T-helper 9 cell (primary cell): Measurements from ENCODE around the gene SLC25A27.

Source experiments
- DNase-seq: peaks from one replicate; pipeline ENCODE4 v3.0.0-alpha.2; 2020

Gene SLC25A27

DNA sequence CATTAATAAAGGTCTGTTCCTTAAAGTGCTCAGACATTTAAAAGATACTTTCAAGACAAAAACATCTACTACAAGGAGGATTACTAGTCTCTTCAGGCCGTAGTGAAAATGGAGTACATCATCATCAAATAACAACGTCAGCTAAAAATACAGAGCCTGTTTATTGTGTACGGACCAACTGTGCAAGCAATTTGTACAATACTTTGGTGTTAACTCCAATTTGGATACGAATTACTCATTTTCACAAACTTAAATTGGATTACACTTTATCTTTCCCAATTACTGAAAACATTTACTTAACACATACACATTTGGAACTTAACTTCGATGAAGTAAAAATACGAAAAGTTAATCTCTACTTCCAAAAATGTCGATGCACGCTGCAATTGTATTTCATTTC, 959 bp upstream of the SLC25A27 start:
- DNase-seq, result no peak

GRCh38 chr6:46652232-46652602, 558 bp upstream of the SLC25A27 start:
- DNase-seq, result no peak

- DNase-seq, result no peak
Observed at GRCh38 chr6:46653439-46654195, 842 bp downstream of the SLC25A27 start.

- DNase-seq, result no peak
Observed at GRCh38 chr6:46655803-46656202, 3.0 kb downstream of the SLC25A27 start.

DNA sequence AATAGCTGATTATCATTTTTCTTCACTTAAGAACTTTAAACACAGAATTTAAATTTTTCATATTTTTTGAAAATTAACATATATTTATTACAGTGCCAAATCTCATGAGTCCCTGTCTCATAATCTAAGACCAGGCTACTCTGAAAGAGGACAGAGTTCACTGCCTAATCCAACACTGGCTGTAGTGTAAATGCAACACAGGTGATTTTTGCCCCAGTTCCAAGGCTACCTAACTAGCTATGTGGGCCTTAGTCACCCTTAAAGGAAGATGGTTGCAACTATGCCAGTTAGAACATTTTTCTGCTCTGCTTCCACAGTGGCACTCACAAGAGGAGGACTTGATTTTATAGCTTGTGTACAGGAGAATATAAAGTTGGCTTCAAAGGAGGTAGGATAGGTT, 4.9 kb downstream of the SLC25A27 start:
- DNase-seq, result no peak

DNA sequence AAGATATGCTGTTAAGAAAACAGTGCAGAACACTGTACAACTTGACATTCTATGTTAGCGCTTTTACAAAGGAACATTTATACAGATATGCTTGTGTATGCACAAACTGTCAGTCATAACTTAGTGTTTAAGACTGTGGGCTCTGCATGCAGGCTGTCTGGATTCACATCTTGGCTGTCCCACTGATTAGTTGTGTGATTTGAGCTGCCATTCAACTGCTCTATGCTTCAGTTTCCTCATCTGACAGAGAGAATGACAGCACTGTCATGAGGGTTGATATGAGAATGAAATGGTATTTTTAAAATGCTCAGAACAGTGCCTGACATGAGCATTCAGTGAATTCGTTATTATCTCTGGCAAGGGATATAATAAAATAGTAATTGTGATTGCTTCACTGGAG, 8.7 kb downstream of the SLC25A27 start:
- no peak for DNase-seq

- no peak for DNase-seq
Observed at GRCh38 chr6:46667377-46667776, 14.6 kb downstream of the SLC25A27 start.

- DNase-seq, result no peak
Observed at GRCh38 chr6:46674410-46674809, 21.6 kb downstream of the SLC25A27 start.

DNA sequence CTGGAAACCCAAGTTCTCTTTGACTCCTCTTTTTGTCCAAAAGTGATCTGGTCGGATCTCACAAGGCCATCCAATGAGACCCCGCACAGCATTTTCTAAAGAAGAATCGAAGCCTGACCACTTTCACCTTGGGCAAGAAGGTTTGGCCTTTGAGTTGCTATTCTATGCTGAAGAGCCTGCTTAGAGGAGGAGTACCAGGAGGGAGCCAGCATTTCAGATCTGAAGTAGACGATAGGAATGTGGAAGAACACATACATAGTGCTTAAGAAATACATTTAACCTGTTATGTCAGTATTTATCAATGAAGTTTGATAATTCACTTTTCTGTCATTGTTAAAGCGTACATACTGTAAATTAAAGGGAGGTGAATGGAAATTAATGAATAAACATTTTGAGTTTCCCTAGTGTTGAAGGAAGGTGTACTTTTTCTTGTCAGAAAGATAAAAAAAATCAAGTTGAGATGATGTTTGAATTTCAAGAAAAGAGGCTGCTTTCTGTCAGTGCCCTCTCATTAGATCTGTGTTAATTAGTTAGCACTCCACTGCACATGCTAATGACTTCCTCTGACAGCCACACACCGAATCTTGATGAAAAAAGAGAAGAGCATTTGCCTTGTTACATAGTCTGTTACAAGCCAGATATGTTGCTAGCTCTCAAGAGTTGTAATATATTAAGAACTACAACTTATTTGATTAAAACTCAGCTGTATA, 24.0 kb downstream of the SLC25A27 start:
- DNase-seq, result no peak

DNA sequence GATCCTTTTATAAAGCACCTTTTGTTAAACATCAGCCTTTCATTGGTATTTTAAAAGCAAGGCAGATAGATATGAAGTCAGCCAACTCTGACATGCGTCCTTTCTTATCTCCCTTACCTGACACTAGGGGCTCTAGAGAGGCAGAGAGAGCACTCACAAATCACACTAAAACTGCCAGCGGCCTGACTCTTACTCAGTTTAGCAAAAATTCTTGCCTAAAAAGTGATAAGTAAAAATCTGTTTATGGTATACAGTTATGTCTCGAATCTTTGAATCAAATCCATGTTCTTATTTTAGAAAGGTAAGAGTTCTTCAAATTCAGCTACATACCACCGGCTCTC, 24.5 kb downstream of the SLC25A27 start:
- no peak for DNase-seq

GRCh38 chr6:46684771-46685170, 32.0 kb downstream of the SLC25A27 start:
- DNase-seq, result no peak

GRCh38 chr6:46687619-46688097, 34.9 kb downstream of the SLC25A27 start, which contains the start of gene TDRD6:
TSS of gene TDRD6 (plus strand) at chr6:46687885. CDS start at chr6:46688129, 244 bp downstream.
- DNase-seq, result no peak

DNA sequence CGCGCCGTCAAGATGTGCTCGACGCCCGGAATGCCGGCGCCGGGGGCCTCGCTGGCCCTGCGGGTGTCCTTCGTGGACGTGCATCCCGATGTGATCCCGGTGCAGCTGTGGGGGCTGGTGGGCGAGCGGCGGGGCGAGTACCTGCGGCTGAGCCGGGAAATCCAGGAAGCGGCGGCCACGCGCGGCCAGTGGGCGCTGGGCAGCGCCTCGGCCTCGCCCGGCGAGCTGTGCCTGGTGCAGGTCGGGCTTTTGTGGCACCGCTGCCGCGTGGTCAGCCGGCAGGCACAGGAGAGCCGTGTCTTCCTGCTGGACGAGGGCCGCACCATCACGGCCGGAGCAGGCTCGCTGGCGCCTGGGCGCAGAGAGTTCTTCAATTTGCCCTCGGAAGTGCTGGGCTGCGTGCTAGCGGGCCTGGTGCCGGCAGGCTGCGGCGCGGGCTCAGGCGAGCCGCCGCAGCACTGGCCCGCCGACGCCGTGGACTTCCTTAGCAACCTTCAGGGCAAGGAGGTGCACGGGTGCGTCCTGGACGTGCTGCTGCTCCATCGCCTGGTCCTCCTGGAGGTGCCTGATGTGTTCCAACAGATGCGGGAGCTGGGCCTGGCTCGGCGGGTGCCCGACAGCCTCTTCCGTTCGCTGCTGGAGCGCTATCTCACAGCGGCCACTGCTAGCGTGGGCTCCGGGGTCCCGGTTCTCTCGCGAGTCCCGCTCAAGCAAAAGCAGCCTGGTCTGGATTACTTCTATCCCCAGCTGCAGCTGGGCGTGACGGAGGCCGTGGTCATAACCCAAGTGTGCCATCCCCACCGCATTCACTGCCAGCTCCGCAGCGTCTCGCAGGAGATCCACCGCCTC, 35.6 kb downstream of the SLC25A27 start:
- no peak for DNase-seq

GRCh38 chr6:46688966-46689335, 36.2 kb downstream of the SLC25A27 start:
- DNase-seq, result no peak

DNA sequence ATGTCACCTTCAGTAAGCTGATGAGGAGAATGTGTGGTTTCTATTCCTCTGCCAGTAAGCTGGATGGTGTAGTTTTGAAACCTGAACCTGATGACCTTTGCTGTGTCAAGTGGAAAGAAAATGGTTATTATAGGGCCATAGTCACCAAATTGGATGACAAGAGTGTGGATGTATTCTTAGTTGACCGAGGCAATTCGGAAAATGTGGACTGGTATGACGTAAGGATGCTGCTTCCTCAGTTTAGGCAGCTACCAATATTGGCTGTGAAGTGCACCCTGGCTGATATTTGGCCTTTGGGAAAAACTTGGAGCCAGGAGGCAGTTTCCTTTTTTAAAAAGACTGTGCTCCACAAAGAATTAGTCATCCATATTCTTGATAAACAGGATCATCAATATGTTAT, 36.9 kb downstream of the SLC25A27 start:
- DNase-seq, result no peak

GRCh38 chr6:46690141-46690755, 37.5 kb downstream of the SLC25A27 start:
- DNase-seq, result no peak

- no peak for DNase-seq
Observed at GRCh38 chr6:46690911-46691451, 38.2 kb downstream of the SLC25A27 start.

- DNase-seq, result no peak
Observed at GRCh38 chr6:46699970-46700369, 47.2 kb downstream of the SLC25A27 start.

DNA sequence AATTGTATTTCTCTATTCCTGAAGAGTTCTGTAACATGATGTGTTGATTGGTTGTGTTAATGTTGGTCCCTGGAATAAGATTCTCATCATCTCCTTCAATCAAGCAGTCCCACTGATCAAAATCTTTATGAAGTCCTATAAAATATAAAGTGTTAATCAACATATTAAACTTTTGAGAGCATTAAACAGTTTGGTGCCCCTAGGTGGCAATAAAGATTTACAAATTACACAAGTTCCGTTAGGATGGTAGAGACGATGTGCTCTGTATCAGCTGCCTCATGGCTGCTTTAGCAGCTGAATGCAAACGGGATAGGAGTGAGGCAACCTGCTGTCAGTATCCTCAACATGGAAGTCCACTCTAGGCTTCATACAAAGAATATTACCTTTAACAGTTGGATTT, 51.8 kb downstream of the SLC25A27 start:
- DNase-seq, result no peak

DNA sequence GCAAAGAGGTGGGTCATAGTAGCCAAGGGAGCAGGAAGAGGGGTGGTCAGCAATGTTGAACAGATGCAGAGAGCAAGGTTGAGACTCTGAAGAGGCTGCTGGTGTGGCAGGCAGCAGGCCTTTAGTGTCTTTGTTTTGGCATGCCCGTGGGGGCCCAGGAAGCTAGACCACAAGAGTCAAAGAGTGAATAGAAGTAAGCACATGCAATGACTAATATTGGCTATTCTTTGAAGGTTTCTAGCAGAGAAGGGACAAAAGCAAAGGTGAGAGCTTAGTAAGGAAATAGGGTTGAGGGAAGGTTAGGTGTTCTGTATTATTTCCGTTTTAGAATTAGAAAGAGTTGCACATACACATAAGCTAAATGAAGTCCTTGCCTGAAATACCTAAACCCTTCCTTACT, 53.7 kb downstream of the SLC25A27 start:
- DNase-seq, result no peak

GRCh38 chr6:46711491-46711890, 58.7 kb downstream of the SLC25A27 start:
- no peak for DNase-seq

- no peak for DNase-seq
Observed at GRCh38 chr6:46715141-46715540, 62.4 kb downstream of the SLC25A27 start.

GRCh38 chr6:46719099-46719498, 66.3 kb downstream of the SLC25A27 start:
- no peak for DNase-seq
